ENCODE measurements around the gene CCDC14.

GRCh38 chr3:123914829-123915228 lies 46.2 kb downstream of the CCDC14 start:
- no peak for TF ChIP-seq CTCF (IDR thresholded peaks at IDR 0.05; ENCODE audit: poor library complexity)
- TF ChIP-seq EZH2 (IDR thresholded peaks at IDR 0.05; ENCODE audit: borderline replicate concordance), result no peak
